Measurements from ENCODE around the gene CPNE6.
A peak's percentile ranks its signal among the peaks of the same experiment; 100 is the strongest.

CPNE6 gene

GRCh38 chr14:24054646-24055045 lies 16.7 kb upstream of the CPNE6 start:
- DNase-seq (ENCODE audit: low read depth), result no peak

DNA sequence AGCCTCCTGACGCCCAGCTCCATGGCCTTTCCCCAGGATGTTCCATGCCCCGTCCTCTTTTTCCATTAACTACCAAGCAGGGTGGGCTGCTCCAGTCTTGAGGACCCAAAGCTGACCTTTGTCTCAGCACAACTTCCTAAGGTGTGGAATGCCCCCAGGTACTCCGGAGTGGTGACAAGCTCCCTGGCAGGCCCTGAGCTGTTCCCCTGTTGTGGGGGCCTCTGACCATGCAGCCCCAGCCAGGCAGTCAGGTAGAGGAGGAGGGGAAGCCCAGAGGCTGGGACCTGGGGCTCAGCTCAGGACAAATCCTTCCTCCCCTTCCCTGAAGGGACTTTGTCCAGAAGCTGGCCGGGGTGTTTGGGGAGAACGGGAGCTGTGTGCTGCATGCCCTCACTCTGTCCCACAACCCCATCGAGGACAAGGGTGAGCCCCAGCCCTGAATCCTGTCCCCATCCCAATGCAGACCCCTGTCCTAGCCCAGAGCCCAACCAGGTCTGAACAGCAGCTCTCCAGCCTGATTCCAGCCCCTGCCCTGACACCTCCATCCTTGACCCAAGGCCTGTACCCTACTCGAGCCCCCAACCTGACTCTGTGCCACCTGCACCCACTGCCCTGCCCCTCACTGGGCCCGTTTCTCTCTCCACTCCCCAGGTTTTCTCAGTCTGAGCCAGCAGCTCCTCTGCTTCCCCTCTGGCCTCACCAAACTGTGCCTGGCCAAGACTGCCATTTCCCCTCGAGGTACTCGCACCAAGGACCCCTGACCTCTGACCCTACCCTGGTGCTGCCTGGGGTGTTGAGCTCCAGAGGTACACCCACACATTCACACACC lies 15.2 kb upstream of the CPNE6 start:
- DNase-seq (ENCODE audit: low read depth), result no peak

DNA sequence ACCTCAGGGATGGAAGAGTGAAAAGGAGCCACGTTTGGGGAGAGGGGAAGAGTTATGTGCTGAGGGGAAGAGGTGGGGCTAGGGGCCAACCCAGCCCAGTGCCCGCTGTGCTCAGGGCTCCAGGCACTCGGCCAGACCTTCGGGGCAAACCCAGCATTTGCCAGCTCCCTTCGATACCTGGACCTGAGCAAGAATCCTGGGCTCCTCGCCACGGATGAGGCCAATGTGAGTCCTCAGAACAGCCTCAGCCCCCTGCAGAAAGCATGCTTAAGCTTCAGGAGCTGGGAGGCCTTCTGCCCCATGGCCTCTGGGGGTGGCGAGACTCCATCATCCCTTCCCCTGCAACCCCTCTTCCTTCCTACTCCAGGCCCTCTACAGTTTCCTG lies 14.6 kb upstream of the CPNE6 start:
- no peak for DNase-seq (ENCODE audit: low read depth)

DNA sequence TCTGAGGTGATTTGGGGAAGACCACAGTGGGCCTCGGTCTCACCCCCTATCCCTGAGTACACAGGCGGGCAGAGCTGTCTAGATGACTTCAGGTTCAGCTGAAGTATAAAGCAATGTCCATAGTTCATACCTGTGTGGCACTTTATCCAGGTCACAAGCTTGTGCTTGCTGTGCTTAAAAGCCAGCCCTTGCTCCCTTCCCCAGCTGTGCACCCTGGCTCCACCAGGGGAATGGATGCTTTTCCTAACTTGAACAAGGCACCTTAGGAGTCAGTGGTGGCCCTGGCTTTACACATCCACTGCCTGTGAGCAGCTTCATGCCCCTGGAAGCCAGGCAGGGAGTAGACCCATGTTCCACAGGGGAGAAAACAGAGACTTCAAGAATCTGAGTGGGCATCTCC lies 14.1 kb upstream of the CPNE6 start:
- DNase-seq (ENCODE audit: low read depth), result no peak

DNA sequence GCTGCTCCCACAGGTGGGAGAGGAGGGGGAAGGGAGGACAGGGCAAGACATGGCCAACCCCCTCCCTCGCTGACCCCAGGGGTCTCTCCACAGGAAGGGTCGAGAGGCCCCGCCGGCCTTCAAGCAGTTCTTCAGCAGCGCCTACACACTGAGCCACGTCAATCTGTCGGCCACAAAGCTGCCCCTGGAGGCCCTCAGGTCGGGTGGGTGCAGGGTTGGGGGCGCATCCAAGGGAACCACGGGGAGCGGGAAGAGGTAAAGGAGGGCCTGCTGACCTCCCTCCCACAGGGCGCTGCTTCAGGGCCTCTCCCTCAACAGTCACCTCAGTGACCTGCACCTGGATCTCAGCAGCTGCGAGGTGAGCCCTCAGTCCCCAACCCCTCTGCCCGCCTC lies 13.5 kb upstream of the CPNE6 start:
- no peak for DNase-seq (ENCODE audit: low read depth)

GRCh38 chr14:24058260-24058950 lies 13.0 kb upstream of the CPNE6 start:
- peak; percentile 19 for DNase-seq (ENCODE audit: low read depth)

GRCh38 chr14:24058951-24059475 lies 12.3 kb upstream of the CPNE6 start:
- DNase-seq (ENCODE audit: low read depth), result no peak

- DNase-seq (ENCODE audit: low read depth), result no peak
Measured at GRCh38 chr14:24059841-24060388, 11.4 kb upstream of the CPNE6 start.

- no peak for DNase-seq (ENCODE audit: low read depth)
Measured at GRCh38 chr14:24060443-24060842, 10.9 kb upstream of the CPNE6 start.

DNA sequence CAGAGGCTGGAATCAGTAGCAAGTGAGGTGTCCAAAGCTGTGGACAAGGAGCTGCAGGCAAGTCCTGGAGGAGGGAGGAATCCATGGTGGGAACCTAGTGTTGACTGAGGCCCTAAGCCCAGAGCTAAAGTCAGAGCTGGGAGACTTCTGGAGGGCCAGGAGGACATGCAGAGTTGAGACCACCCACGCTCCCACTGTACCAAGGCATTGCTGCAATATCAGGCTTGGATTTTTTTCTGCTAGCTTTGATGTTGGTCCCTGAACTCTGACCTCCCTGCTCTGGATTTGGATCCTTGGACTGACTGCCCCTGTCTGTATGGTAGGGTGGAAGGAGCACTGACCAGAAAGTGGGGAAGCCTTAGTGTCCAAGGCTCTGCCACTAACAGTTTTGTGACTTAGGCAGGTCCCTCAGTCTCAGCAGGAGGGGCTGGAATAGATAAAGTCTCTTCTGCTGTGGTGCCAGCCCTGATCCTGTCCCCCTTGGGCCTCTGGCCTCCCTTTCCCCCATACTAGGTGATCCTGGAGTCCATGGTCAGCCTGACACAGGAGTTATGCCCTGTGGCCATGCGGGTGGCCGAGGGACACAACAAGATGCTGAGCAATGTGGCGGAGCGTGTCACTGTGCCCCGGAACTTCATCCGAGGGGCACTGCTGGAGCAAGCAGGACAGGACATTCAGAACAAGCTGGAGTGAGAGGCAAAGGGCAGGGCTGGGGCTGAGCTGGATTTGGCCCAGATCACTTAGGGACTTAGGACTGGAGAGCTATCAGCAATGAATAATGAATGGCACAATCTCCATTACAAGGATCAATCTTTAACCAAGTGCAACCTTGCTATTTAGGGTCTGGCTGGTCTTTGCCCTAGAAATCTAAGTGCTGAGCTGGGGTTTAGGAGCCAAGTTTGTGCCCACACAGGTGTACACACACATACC lies 10.1 kb upstream of the CPNE6 start:
- no peak for DNase-seq (ENCODE audit: low read depth)

DNA sequence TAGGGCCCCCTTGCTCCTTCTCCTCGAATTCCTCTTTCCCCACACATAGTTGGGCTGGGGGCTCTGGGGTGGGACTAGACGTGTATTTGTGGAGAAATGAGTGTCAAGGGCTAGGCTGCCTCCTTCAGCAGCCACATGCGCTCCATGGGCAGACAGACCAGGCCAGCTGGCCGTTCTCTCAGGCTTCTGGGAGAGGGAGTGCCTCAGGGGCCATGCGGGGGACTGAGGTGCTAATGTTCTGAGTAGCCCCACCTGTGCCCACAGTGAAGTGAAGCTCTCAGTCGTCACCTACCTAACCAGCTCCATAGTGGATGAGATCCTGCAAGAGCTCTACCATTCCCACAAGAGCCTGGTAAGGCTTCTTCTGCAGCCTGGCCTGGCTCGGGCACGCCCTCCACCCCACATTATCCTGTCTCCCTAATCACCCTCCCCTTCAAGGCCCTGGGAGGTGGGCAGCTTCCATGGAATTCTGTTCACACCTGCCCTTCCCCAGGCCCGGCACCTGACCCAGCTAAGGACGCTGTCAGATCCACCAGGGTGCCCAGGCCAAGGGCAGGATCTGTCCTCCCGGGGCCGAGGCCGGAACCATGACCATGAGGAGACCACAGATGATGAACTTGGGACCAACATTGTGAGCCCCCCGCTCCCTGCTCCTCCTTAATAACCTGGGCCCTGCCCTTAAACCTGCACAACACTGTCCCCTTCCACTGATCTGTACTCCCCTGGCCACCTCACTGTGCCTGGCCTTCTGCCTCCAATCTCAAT lies 9.0 kb upstream of the CPNE6 start:
- DNase-seq (ENCODE audit: low read depth), result no peak

- no peak for DNase-seq (ENCODE audit: low read depth)
Measured at GRCh38 chr14:24063263-24063836, 8.0 kb upstream of the CPNE6 start.

DNA sequence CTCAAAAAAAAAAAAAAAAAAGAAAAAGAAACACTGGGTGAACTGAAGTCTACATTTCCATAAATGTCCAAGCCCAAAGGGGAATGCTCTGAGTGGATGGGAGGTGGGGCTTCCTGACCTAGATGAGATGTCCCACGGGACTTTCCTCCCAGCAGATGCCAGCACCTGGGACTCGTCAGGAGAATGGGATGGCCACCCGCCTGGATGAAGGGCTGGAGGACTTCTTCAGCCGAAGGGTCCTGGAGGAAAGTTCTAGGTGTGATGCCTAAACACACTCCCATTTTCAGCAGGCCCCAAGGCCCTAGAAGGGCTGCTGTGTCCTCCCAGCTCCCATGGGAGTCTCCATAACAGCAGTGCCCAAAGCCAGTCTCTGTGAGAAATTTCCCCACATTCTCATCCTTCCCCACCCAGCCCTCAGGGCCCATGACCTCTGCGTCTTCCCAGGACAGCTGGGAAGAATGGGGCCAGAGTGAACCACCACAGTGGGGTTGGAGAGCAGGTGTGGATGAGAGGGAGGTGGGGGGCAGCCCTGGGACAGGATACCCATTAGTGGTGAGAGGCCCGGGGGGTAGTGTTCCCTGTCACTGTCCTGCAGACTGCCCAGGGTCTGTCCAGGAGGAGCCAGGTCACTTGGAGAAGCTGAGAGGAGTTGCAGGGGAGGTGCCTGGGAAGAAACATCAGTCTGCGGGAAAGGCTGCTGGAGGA lies 7.1 kb upstream of the CPNE6 start:
- no peak for DNase-seq (ENCODE audit: low read depth)

- DNase-seq (ENCODE audit: low read depth), result no peak
Measured at GRCh38 chr14:24064856-24065255, 6.5 kb upstream of the CPNE6 start.

DNA sequence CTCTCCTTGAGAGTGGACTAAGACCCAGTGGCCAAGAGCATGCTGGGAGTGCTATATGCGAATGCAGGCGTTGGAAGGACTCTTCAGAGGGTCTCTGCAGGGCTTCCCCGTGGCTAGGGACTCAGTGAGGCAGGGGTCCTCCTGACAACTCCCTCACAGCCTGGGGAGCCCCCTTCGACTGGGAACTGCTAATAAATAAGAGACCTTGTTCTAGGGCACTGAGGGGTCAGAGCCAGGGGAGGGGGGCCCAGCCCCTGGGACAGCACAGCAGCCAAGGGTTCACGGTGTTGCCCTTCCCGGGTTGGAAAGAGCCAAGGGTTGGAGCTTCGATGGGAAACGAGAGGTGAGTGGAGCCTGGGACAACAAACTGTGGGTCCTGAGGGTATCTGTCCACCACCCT lies 6.0 kb upstream of the CPNE6 start:
- no peak for DNase-seq (ENCODE audit: low read depth)

- DNase-seq (ENCODE audit: low read depth), result no peak
Measured at GRCh38 chr14:24066496-24067132, 4.7 kb upstream of the CPNE6 start.

DNA sequence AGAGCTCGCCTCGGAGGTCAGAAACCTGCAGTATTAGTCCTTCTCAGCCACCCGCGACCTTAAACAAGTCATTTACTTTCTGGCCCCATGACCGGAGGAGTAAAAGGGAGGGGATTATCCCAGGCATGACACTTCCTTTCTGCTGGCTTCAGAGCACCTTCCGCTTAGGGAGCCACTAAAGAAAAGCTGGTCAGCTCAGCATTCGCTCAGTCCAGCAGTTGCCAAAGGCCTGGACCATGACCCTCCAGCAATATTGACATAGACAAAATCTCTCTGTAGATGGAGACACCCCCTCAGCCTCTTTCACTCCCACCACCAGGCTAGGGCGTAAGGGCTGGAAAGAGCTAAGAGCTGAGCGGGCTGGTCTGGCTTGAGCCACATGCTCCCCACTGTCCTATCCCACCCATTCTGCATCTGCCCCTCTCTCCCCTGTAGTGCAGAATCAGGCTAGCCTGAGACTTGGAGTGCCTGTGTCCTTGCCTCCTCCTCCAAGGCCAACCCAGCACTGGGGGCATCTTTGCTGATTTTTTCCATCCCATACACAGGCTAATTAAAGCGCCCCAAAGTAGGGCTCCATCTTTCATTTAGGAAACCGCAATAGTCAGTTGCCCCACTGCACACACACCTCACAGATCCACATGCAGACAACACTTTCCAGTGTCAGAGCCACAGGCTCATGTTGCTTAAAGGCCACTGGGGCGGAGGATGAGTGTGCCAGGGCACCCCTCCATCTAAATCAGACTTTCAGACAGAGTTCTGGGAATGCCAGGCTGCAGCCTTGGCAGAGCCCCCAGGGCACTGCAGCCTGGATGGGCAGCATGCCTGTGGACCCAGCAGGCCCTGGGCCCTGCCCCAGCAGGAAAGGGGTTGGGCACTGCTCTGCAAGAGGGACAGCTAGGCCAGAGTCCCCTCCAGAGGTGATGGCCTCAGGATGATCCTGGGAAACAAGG lies 4.0 kb upstream of the CPNE6 start:
- no peak for DNase-seq (ENCODE audit: low read depth)

- DNase-seq (ENCODE audit: low read depth), result no peak
Measured at GRCh38 chr14:24068711-24069410, 2.5 kb upstream of the CPNE6 start.
